PFSK-1 (cell line): ENCODE measurements around the gene ORM1.

Experiments used
- POLR2AphosphoS5 ChIP-seq: IDR thresholded peaks from 2 replicates; pipeline ENCODE4 v1.6.1; 2012; ENCODE audit warnings: low read depth, mild to moderate bottlenecking, control low read depth, low read length, moderate library complexity
- TAF1 ChIP-seq: IDR thresholded peaks from 2 replicates; pipeline ENCODE4 v1.6.1; 2012; ENCODE audit warnings: low read length, control low read depth, borderline replicate concordance; ENCODE audit not compliant: insufficient read depth

- no peak for TF ChIP-seq POLR2AphosphoS5
- TF ChIP-seq TAF1, result no peak
Measured at GRCh38 chr9:114314256-114314867, 8.5 kb upstream of the ORM1 start.
